ENCODE data around the gene SAP25. TPM values are rescaled to one million over a fixed set of nuclear protein-coding genes. Genes with fewer than 3 reads are reported as not detected.
A peak's percentile ranks its signal among the peaks of the same experiment; 100 is the strongest.
"Not testable (repeated sequence)": the region's sequence is repeated elsewhere in the genome, so short reads cannot be mapped to it uniquely, and the experiment has no call there.

Gene SAP25
- total RNA-seq, 1 donor from 2014 or later, result not detected

DNA sequence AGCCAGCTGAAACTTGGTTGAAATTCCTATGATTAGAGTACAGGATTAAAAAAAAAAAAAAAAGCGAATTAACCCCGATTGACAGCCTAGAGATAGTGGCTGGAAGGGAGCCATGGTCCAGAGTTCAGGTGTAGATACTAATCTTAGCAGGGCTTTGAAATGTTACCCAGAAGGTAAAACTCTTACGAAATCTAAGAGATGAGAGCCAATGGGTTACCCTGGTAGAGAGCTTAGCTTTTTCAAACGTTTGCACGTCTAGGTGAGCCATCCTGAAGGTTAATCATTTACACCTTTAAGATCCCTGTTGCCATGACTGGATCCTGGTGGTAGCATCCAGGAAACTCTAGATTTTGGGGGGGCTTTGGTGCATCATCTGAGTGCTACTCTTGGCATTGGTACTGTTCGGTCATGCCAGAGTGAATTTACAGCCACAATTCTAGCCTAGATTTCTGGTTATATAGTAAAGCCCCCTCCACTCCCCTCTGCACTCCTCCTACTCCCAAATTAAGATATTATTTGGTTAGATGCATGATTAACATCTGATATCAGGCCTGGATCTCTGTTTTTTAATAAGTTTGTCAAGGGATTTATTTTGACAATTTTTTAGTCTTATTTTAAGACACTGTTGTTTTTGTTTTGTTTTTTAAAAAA lies 33.5 kb downstream of the SAP25 start:
- Histone ChIP-seq H3K36me3 (ENCODE audit: control insufficient read depth in 3 of 3, insufficient read depth in 3 of 3, low read length in 3 of 3) (no peaks in the 10 kb centered on the region), H3K27me3 (ENCODE audit: control insufficient read depth in 3 of 3, insufficient read depth in 3 of 3, low read length in 3 of 3) (no peaks in the 10 kb centered on the region), H3K4me3 (ENCODE audit: low read length in 3 of 3) (peak overlapping the region; percentile 76 to 83 (median 79)), H3K4me1 (ENCODE audit: control insufficient read depth in 3 of 3, insufficient read depth in 3 of 3, low read length in 3 of 3) (peaks cover 16 to 22% (median 20%) of the 10 kb centered on the region in 3 donors), H3K27ac (ENCODE audit: low read depth, low read length) (no peak overlapping the region), H3K9me3 (ENCODE audit: control insufficient read depth in 3 of 3, low read length in 3 of 3) (no peaks in the 10 kb centered on the region), H3K9ac (ENCODE audit: low read depth in 1 of 3, low read length in 3 of 3) (peak overlapping the region; percentile 45 to 66 (median 51))

GRCh38 chr7:100539436-100540006 lies 34.2 kb downstream of the SAP25 start:
- peak overlapping the region; percentile 76 to 83 (median 79) for H3K4me3 ChIP-seq (ENCODE audit: low read length in 3 of 3)
- H3K27me3 ChIP-seq (ENCODE audit: control insufficient read depth in 3 of 3, insufficient read depth in 3 of 3, low read length in 3 of 3), result no peaks in the 10 kb centered on the region
- H3K27ac ChIP-seq (ENCODE audit: low read depth, low read length), result no peak overlapping the region
- H3K36me3 ChIP-seq (ENCODE audit: control insufficient read depth in 3 of 3, insufficient read depth in 3 of 3, low read length in 3 of 3), result no peaks in the 10 kb centered on the region
- peak overlapping the region; percentile 51 to 76 (median 57) for H3K9ac ChIP-seq (ENCODE audit: low read depth in 1 of 3, low read length in 3 of 3)
- H3K4me1 ChIP-seq (ENCODE audit: control insufficient read depth in 3 of 3, insufficient read depth in 3 of 3, low read length in 3 of 3), result peaks cover 12 to 17% (median 14%) of the 10 kb centered on the region in 3 donors
- no peaks in the 10 kb centered on the region for H3K9me3 ChIP-seq (ENCODE audit: control insufficient read depth in 3 of 3, low read length in 3 of 3)

DNA sequence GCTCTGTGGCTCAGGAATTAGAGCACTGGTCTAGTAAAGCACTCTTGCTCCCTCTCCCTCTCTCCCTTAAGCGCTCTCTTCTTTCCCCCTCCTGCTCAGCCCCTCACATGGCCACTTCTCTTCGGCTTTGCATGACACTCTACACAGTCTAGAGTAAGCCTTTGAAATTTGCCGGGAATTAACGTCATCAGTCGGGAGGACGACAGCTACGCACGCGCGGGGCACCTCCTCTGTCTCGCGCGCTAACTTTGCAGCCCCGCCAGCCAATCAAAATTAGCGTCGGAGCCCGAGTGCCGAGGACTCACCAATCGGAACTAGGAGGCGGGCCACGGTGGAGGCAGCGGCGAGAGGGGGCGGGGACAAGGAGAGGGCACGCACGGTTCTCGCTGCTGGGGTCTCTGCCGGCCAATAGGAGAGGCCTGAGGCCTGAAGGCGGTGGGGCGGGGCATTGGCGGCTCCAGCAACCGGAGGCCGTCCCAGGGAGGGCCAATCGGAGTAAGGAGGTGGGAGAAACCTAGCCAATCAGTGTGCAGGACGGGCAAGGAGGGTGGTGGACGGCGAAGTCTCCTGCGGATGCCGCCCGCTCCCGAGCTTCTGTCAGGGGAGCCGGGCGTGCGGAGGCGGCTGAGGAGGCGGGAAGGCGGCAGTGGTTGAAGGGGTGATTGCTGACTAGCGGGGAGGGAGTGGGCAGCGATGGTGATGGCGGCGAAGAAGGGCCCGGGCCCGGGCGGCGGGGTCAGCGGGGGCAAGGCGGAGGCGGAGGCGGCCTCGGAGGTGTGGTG lies 34.9 kb downstream of the SAP25 start, which contains the start of gene AGFG2:
AGFG2 (plus strand) TSS at position 550 of the 782 bp plus-strand sequence; CDS start at position 694, 144 bp downstream.
- no peaks in the 10 kb centered on the region for H3K27me3 ChIP-seq (ENCODE audit: control insufficient read depth in 3 of 3, insufficient read depth in 3 of 3, low read length in 3 of 3)
- peaks cover 12 to 14% (median 12%) of the 10 kb centered on the region in 3 donors for H3K4me1 ChIP-seq (ENCODE audit: control insufficient read depth in 3 of 3, insufficient read depth in 3 of 3, low read length in 3 of 3)
- no peaks in the 10 kb centered on the region for H3K9me3 ChIP-seq (ENCODE audit: control insufficient read depth in 3 of 3, low read length in 3 of 3)
- peak within 1 kb of the TSS; percentile 76 to 83 (median 79) for H3K4me3 ChIP-seq (ENCODE audit: low read length in 3 of 3)
- peak within 1 kb of the TSS; percentile 51 to 76 (median 68) for H3K9ac ChIP-seq (ENCODE audit: low read depth in 1 of 3, low read length in 3 of 3)
- peak within 1 kb of the TSS; percentile 65 for H3K27ac ChIP-seq (ENCODE audit: low read depth, low read length)
- H3K36me3 ChIP-seq (ENCODE audit: control insufficient read depth in 3 of 3, insufficient read depth in 3 of 3, low read length in 3 of 3), result no peaks in the 10 kb centered on the region

- H3K36me3 ChIP-seq (ENCODE audit: control insufficient read depth in 3 of 3, insufficient read depth in 3 of 3, low read length in 3 of 3), result no peaks in the 10 kb centered on the region
- H3K9ac ChIP-seq (ENCODE audit: low read depth in 1 of 3, low read length in 3 of 3), result peak overlapping the region; percentile 22 to 68 (median 51)
- H3K9me3 ChIP-seq (ENCODE audit: control insufficient read depth in 3 of 3, low read length in 3 of 3), result no peaks in the 10 kb centered on the region
- H3K4me3 ChIP-seq (ENCODE audit: low read length in 3 of 3), result peak overlapping the region; percentile 64 to 70 (median 69)
- H3K27me3 ChIP-seq (ENCODE audit: control insufficient read depth in 3 of 3, insufficient read depth in 3 of 3, low read length in 3 of 3), result peaks cover under 1 to 2% (median 1%) of the 10 kb centered on the region in 3 donors
- H3K27ac ChIP-seq (ENCODE audit: low read depth, low read length), result peak overlapping the region; percentile 65
- H3K4me1 ChIP-seq (ENCODE audit: control insufficient read depth in 3 of 3, insufficient read depth in 3 of 3, low read length in 3 of 3), result peaks cover 12 to 14% (median 12%) of the 10 kb centered on the region in 3 donors
Measured at GRCh38 chr7:100538348-100538653, 35.4 kb downstream of the SAP25 start.

GRCh38 chr7:100536695-100537094 lies 37.0 kb downstream of the SAP25 start:
- H3K4me1 ChIP-seq (ENCODE audit: control insufficient read depth in 3 of 3, insufficient read depth in 3 of 3, low read length in 3 of 3), result peaks cover 12 to 14% (median 12%) of the 10 kb centered on the region in 3 donors
- not testable (repeated sequence) for H3K36me3 ChIP-seq (ENCODE audit: control insufficient read depth in 3 of 3, insufficient read depth in 3 of 3, low read length in 3 of 3); H3K9ac ChIP-seq (ENCODE audit: low read depth in 1 of 3, low read length in 3 of 3); H3K27ac ChIP-seq (ENCODE audit: low read depth, low read length); H3K4me3 ChIP-seq (ENCODE audit: low read length in 3 of 3); H3K9me3 ChIP-seq (ENCODE audit: control insufficient read depth in 3 of 3, low read length in 3 of 3); H3K27me3 ChIP-seq (ENCODE audit: control insufficient read depth in 3 of 3, insufficient read depth in 3 of 3, low read length in 3 of 3)

- H3K27me3 ChIP-seq (ENCODE audit: control insufficient read depth in 3 of 3, insufficient read depth in 3 of 3, low read length in 3 of 3); H3K9ac ChIP-seq (ENCODE audit: low read depth in 1 of 3, low read length in 3 of 3); H3K4me3 ChIP-seq (ENCODE audit: low read length in 3 of 3); H3K36me3 ChIP-seq (ENCODE audit: control insufficient read depth in 3 of 3, insufficient read depth in 3 of 3, low read length in 3 of 3); H3K9me3 ChIP-seq (ENCODE audit: control insufficient read depth in 3 of 3, low read length in 3 of 3); H3K27ac ChIP-seq (ENCODE audit: low read depth, low read length): not testable (repeated sequence)
- peaks cover 12 to 14% (median 12%) of the 10 kb centered on the region in 3 donors for H3K4me1 ChIP-seq (ENCODE audit: control insufficient read depth in 3 of 3, insufficient read depth in 3 of 3, low read length in 3 of 3)
Measured at GRCh38 chr7:100535982-100536381, 37.7 kb downstream of the SAP25 start.

GRCh38 chr7:100532165-100533022 lies 41.3 kb downstream of the SAP25 start:
- H3K27me3 ChIP-seq (ENCODE audit: control insufficient read depth in 3 of 3, insufficient read depth in 3 of 3, low read length in 3 of 3), result peaks cover 6 to 7% (median 7%) of the 10 kb centered on the region in 3 donors
- H3K9ac ChIP-seq (ENCODE audit: low read depth in 1 of 3, low read length in 3 of 3), result no peak overlapping the region
- no peaks in the 10 kb centered on the region for H3K36me3 ChIP-seq (ENCODE audit: control insufficient read depth in 3 of 3, insufficient read depth in 3 of 3, low read length in 3 of 3)
- no peak overlapping the region for H3K4me3 ChIP-seq (ENCODE audit: low read length in 3 of 3)
- H3K9me3 ChIP-seq (ENCODE audit: control insufficient read depth in 3 of 3, low read length in 3 of 3), result no peaks in the 10 kb centered on the region
- H3K4me1 ChIP-seq (ENCODE audit: control insufficient read depth in 3 of 3, insufficient read depth in 3 of 3, low read length in 3 of 3), result no peaks in the 10 kb centered on the region
- no peak overlapping the region for H3K27ac ChIP-seq (ENCODE audit: low read depth, low read length)

- H3K9me3 ChIP-seq (ENCODE audit: control insufficient read depth in 3 of 3, low read length in 3 of 3); H3K27ac ChIP-seq (ENCODE audit: low read depth, low read length); H3K36me3 ChIP-seq (ENCODE audit: control insufficient read depth in 3 of 3, insufficient read depth in 3 of 3, low read length in 3 of 3); H3K9ac ChIP-seq (ENCODE audit: low read depth in 1 of 3, low read length in 3 of 3); H3K4me1 ChIP-seq (ENCODE audit: control insufficient read depth in 3 of 3, insufficient read depth in 3 of 3, low read length in 3 of 3); H3K4me3 ChIP-seq (ENCODE audit: low read length in 3 of 3); H3K27me3 ChIP-seq (ENCODE audit: control insufficient read depth in 3 of 3, insufficient read depth in 3 of 3, low read length in 3 of 3): not testable (repeated sequence)
Measured at GRCh38 chr7:100528108-100528866, 45.4 kb downstream of the SAP25 start.

DNA sequence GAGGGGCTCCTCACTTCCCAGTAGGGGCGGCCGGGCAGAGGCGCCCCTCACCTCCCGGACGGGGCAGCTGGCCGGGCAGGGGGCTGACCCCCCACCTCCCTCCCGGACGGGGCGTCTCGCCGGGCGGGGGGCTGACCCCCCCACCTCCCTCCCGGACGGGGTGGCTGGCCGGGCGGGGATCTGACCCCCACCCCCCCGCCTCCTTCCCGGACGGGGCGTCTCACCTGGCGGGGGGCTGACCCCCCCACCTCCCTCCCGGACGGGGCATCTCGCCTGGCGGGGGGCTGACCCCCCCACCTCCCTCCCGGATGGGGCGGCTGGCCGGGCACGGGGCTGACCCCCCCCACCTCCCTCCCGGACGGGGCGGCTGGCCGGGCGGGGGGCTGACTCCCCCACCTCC lies 50.5 kb downstream of the SAP25 start:
- not testable (repeated sequence) for H3K27me3 ChIP-seq (ENCODE audit: control insufficient read depth in 3 of 3, insufficient read depth in 3 of 3, low read length in 3 of 3); H3K4me3 ChIP-seq (ENCODE audit: low read length in 3 of 3); H3K4me1 ChIP-seq (ENCODE audit: control insufficient read depth in 3 of 3, insufficient read depth in 3 of 3, low read length in 3 of 3); H3K9me3 ChIP-seq (ENCODE audit: control insufficient read depth in 3 of 3, low read length in 3 of 3); H3K27ac ChIP-seq (ENCODE audit: low read depth, low read length); H3K9ac ChIP-seq (ENCODE audit: low read depth in 1 of 3, low read length in 3 of 3); H3K36me3 ChIP-seq (ENCODE audit: control insufficient read depth in 3 of 3, insufficient read depth in 3 of 3, low read length in 3 of 3)
